GM19455 (cell line): ENCODE measurements around the gene PDE3A.
"Not testable (repeated sequence)": the region's sequence is repeated elsewhere in the genome, so short reads cannot be mapped to it uniquely, and the experiment has no call there.

Experiments
- ATAC-seq: cut with Tn5 transposase; IDR thresholded peaks from one replicate; pipeline ENCODE4 v1.9.1; 2021; ENCODE audit not compliant: unreplicated experiment

PDE3A gene

DNA sequence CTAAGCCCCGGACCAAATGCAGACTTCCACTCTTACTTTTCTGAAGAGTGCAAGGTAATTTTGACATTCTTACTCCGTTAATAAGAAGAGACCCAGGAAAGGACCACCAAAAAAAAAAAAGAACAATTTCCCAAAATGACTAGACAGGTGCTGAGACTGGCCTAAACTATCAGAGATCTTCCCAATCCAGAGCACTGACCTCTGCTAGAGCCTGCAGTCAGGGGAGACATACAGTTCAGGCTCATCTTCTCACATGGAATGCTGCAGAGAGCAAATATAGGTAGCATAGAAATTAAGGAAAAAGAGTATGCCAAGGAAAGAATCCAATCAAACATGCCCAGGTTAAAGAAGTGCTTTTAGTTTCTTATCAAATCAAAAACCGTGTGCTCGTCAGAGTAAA, 177.9 kb downstream of the PDE3A start:
- ATAC-seq = no peak

DNA sequence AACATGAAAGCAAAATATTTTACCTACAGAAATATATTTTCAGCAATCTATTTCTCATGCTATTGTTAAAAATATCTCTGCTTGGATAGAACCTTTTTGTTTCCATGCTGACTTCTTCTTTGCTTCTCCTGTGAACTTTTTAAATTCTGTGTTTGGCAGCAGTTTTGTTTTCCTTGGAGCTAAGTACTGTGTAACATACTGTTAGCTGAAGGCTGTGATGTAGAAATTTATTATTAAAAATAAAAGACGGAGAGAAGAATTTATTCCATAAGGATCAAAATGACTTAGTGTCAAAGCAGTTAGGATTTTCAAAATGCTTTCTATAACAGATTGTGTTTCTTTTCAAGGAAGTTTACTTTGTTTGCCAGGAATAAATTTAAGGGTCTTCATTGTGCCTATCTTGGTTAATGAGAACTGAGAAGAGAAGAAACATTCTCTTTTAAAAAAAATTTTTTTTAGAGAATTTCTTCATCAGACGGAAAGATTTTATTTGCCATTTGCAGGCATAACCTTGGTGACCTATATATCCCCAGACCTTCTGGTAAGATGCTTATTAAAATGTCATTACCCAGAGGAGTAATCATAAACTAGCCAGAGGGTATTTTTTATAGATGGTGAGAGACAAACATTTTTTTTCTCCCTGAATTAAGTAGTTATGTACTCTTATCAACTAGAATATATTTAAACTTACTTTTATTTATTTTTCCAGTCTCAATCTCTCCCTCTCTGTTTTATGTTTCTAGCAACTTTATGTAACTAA, 179.7 kb downstream of the PDE3A start:
- no peak for ATAC-seq

DNA sequence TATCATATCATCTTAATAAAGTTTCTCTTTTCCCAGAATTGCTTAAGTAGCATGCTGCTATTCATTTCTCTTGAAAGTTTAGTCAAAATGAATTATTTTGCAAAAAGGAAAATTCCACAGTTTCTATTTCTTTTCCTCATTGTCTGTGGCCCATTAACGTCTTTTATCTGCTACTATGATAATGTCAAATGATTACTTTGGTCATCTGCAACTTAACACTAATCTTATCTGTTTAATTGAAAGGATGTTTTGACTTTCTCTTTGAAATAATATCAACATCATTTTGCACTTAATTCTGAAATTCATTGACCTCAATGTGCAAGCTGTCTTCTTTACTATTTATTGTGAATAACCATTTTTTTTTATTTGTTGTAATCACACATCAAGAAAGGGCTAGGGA, 180.3 kb downstream of the PDE3A start:
- no peak for ATAC-seq

DNA sequence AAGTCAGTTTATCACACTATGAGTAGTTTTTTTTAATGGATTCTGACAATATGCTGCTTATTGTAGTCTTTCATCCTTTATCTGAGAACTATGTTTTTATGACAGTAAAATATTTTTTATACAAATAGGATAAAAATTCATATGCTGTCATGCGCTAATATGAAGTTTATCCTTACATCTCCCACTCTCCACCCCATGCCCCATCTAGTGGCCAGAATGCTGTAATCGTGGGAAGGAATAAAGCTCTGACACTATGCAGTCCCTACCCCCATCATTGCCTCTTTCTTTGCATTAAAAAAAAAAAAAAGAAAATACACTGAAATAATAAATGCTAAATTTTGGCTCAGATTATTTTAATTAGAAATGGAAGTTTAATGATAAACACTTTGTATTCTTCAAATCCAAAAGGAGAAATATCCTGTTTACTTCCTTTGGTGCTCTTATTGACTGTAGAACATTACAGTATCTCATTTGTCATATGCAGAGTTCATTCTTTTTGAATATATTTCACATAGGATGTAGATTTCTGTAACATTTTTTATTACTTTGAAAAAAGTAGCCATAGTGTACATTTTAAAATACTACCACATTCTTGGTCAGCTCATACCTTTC, 180.9 kb downstream of the PDE3A start:
- no peak for ATAC-seq

DNA sequence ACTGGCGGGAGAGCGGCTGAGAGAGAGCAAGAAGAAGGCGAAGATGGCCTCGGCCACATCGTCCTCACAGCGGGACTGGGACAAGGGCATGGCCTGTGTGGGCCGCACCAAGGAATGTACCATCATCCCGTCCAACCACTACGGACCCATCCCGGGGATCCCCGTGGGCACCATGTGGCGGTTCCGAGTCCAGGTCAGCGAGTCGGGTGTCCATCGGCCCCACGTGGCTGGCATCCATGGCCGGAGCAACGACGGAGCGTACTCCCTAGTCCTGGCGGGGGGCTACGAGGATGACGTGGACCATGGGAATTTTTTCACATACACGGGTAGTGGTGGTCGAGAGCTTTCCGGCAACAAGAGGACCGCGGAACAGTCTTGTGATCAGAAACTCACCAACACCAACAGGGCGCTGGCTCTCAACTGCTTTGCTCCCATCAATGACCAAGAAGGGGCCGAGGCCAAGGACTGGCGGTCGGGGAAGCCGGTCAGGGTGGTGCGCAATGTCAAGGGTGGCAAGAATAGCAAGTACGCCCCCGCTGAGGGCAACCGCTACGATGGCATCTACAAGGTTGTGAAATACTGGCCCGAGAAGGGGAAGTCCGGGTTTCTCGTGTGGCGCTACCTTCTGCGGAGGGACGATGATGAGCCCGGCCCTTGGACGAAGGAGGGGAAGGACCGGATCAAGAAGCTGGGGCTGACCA, 183.6 kb downstream of the PDE3A start:
- ATAC-seq = not testable (repeated sequence)

DNA sequence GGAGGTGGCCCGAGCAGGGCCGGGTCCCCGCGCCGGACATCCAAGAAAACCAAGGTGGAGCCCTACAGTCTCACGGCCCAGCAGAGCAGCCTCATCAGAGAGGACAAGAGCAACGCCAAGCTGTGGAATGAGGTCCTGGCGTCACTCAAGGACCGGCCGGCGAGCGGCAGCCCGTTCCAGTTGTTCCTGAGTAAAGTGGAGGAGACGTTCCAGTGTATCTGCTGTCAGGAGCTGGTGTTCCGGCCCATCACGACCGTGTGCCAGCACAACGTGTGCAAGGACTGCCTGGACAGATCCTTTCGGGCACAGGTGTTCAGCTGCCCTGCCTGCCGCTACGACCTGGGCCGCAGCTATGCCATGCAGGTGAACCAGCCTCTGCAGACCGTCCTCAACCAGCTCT, 184.2 kb downstream of the PDE3A start:
- ATAC-seq = not testable (repeated sequence)

DNA sequence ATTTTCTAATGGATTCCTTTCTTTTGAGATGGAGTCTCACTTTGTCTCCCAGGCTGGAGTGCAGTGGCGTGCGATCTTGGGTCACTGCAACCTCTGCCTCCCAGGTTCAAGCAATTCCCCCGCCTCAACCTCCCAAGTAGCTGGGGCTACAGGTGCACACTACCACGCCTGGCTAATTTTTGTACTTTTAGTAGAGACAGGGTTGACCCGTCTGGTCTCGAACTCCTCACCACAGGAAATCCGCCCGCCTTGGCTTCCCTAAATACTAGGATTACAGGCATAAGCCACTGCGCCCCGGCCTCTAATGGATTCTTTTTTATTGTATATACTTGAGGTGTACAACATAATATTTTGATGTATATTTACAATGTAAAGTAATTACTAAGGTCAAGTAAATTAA, 186.7 kb downstream of the PDE3A start:
- no peak for ATAC-seq

DNA sequence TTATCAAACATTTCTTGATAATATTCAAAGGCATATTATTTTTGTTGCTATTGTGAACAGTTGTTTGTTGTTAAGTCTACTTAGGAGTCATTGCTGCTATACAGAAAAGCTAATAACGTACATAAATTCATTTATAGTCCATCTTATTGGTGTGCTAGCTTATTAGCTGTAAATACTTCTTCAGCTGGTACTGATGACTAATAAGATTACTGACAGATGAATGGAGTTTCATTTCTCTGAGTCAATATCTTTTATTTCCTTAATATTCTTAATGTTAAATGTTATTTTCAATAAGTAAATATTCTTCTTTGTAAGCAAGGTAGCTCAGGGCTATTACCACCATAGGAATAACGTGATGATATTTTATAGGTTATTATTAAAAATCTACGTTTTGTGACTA, 187.4 kb downstream of the PDE3A start:
- ATAC-seq = no peak

DNA sequence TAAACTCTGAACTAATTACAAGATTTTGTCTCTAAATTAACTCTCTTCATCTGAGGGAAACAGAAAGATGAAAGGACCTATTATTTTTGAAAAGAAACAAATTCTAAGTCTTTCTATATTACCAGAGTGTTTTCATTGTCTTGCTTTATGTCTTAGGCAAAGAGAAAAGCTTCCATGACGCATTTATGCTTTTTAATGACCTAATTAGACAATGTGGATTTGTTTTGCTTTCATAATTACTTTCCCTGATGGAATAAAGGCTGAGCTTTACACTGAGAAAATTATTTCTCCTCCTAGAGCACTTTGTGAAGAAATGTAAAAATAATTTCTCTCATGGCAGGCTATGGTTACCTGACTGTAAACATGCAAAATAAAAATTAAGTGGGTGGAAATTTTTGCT, 188.8 kb downstream of the PDE3A start:
- ATAC-seq = no peak

DNA sequence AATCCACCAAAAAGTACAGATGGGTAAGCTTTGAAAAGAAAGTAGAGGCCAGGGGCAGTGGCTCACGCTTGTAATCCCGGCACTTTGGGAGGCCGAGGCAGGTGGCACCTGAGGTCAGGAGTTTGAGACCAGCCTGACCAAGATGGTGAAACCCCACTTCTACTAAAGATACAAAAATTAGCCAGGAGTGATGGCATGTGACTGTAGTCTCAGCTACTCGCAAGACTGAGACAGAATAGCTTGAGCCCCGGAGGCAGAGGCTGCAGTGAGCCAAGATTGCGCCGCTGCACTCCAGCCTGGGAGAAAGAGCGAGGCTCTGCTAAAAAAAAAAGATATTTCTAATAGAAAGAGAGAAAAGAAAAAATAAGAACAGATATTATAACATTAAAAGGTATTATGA, 192.6 kb downstream of the PDE3A start:
- ATAC-seq = no peak

DNA sequence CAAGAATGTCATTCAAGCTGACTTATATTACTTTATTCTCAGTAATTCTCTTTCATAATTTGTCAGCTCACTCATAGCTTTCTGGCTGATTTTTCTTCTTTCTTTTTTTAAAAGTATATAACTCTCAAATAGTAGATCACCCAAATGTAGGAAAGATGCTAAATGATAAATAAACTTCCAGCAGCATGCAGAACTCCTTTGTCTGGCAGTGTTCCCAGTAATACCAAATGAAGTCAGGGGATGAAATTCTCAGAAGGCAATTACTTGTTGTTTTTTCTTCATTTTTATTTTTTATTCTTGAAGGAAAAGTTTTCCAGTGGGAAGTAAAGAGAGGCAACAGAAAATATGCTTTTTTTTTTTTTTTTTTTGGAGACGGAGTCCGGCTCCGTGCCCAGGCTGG, 193.5 kb downstream of the PDE3A start:
- no peak for ATAC-seq

DNA sequence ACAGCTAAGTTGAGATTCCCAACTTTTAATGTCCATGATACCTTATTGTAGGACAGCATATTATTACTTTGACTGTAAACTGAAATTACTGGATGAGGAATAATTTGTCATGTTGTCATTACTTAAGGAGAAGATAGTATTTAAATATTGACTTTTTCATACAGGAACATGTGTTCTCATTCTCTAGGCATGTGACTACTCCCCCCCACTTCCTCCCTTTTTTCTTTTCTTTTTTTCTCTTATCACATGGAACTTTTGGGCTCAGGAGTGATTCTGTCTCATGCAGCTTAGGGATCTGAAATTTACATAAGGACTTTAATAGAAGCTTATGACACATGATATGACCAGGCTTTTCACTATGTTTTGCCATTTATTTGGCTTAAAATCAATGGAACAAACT, 199.1 kb downstream of the PDE3A start:
- no peak for ATAC-seq

DNA sequence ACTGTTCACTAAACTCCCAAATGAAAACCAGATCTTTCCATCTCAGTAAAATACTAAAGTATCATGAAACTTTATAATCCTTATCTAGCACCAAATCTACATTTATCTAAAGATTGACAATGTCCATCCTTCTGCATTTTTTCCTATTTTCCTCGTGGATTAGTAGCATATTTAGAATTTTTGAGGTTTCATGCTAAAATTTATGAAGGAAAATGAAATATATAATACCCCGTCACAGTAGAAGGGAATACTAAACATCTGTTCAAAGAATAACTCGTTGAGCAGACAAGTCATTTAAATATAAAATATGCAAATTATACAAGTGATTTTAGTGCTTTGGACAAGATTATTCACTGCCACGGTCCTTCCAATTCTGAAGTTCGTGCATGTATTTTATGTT, 204.1 kb downstream of the PDE3A start:
- ATAC-seq = no peak

DNA sequence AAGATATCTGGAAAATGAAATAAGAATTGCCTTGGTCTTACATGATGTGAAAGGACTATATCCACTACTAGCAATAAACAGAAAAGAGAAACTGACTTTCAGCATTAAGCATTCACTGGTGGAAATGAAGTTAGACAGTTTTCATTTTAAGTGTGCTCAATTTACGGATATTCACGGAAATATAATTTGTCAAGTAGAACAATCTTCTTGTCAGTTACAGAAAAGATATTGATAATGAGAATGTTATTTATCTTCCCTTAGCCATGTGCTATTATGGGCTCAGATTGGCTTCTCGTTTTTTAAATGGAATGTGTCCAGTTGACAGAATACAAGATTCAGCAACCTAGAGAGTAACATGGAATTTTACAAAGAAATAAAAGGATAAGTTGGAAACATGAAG, 208.2 kb downstream of the PDE3A start:
- no peak for ATAC-seq

DNA sequence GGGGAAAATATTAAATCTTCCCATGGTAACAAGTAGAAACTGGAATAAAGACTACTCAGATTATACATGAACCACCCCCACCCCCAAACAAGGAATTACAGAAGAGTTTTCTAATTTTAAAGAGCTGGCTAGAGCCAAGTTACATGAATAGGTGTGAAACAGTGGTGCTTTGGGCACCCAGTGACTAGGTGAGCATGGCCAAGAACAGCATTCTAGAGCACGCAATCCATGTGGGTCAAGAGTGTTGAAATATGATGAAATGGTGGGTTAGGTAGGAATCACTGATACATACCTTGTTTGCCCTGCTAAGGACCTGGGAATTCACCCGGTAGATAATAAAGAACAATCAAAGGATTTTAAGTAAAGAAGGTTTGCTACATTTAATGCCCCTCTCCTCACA, 208.7 kb downstream of the PDE3A start:
- no peak for ATAC-seq

DNA sequence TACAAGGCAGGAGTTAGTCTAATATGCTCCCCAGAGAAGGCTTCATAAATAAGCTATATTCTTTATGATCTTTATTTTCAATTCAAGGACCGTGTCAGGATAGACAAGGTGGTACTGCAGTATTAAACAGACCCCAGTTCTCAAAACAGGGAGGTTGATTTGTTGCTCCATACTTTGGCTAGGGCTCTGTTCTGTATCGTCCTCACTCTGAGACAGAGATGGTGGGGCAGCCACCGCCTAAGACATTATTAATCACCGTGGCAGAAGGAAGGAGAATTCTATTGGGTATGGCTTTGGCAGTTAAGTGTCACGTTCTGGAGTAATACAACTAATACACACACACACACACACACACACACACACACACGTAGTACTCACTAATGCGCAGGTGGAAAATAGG, 209.8 kb downstream of the PDE3A start:
- ATAC-seq = no peak

DNA sequence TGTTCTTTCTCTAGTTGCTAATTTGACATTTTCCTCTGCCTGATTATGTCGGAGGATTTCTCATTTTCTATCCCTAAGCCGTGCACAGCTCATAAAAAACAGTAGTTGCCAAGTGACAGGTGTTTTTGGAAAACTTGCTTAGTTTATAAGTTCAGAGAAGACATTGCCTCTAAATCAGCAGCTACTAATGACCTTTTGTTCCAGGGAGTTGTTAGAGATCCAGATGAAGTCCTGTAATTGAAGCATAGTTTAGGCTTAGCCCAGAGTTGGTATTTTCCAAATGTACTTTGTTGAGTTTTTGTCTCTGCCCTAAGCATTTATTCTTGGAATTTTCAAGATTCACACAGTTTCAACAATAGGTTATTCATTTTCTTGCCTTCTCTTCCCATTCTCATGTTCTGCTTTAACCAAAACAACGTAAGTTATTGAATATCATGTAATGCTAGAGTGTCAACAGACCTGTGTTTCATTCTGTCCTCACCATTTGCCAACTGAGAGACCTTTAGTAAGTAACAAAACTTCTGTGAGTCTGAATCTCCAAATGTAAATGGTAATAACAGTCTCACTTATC, 216.8 kb downstream of the PDE3A start:
- no peak for ATAC-seq

DNA sequence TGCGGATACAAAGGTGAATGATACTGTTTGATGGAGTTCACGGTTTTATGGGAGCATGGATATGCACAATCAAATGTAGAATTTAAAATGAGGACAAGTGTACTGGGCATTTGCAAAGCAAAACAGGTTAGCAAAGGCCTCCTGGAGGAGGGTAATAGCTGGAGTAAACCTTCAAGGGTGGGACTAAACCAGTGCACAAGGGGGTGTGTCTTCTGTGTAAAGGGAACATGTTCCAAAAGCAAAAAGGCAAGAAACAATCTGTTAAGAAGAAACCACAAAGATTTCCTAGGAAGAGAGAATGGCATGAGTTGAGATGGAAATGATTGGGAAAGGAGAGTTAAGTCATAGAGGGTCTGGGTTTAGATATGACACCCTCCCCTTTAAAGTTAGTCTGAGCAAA, 217.6 kb downstream of the PDE3A start:
- no peak for ATAC-seq

DNA sequence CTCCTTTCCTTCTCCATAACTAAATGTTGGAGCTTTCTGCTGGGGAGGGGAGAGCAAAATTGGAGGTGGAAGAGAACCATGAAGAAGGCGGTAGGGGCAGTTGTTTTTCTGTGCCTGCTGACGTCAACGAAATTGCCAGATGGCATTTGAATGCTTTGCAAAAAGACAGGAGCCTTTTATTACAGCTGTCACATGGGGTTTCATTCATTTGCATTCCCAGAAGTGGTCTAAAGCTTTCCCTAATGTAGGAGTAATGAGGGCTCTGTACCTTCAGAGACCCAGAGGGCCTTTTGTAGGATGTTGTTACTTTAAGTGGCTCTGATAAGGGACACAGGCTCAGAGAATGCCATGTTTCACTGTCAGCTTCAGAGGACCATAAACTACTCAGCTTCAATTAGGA, 219.7 kb downstream of the PDE3A start:
- ATAC-seq = no peak

DNA sequence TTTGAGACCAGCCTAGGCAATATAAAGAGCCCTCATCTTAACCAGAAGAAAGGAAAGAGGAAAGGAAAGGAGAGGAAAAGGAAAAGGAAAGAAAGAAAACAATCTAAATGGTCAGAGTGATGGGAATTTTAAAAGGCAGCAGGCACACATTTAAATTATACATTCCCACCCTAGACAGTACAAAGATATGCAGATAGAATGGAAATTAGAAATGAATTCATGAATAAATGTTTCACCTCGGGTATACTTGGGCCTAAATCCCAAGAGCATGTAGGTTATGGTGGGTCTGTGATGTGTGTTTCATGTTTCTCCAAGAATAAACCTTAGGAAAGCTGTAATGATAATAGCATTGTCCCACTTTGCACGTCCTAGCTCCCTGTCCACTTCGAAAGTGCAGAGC, 222.2 kb downstream of the PDE3A start:
- no peak for ATAC-seq

DNA sequence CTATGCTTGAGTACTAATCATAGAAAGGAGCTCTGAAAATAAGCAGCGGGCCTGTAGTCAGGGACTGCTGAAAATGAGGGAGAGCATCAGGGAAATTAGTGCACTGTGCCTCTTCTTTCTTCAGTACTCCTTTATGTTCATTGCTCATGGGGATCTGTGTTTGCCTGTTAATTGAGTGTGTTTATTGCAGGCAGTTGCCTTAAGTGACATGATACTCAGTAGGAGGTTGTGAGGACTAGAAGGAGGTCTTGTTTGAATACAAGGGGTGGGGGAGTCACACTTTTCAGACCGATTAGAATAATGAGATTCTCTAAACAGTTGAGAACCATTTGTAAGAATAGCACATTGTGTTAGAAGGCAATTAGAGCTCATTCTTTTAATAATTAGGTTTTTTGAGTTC, 224.2 kb downstream of the PDE3A start:
- no peak for ATAC-seq

DNA sequence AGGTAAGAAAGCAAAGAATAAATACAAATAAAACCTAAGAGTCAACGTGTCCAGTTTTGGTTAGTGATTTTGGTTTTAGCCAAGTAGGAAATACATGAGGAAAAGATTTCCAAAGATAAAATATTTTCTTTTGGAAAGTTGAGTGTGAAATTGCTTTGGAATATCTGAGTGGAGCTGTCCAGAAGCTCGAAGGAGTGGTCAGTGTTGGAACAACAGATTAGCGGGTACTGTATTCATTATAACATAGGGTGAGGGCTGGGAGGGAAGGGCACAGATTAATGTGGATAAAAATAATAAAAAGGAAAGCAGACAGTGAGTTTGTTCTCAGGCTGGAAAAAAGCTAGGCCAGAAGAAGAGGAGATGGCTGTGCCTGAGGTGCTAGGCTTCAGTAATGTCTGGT, 225.3 kb downstream of the PDE3A start:
- no peak for ATAC-seq
